Measurements from ENCODE around the gene RAB3GAP1.

The RAB3GAP1 gene

GRCh38 chr2:135124924-135125886, 73.1 kb downstream of the RAB3GAP1 start:
- no peak for DNase-seq (ENCODE audit: low read depth)
- TF ChIP-seq, protein P1, sequence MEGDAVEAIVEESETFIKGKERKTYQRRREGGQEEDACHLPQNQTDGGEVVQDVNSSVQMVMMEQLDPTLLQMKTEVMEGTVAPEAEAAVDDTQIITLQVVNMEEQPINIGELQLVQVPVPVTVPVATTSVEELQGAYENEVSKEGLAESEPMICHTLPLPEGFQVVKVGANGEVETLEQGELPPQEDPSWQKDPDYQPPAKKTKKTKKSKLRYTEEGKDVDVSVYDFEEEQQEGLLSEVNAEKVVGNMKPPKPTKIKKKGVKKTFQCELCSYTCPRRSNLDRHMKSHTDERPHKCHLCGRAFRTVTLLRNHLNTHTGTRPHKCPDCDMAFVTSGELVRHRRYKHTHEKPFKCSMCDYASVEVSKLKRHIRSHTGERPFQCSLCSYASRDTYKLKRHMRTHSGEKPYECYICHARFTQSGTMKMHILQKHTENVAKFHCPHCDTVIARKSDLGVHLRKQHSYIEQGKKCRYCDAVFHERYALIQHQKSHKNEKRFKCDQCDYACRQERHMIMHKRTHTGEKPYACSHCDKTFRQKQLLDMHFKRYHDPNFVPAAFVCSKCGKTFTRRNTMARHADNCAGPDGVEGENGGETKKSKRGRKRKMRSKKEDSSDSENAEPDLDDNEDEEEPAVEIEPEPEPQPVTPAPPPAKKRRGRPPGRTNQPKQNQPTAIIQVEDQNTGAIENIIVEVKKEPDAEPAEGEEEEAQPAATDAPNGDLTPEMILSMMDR (IDR thresholded peaks at IDR 0.05; ENCODE audit: low read depth, low read length, missing control alignments) = no peak
- H3K4me3 ChIP-seq (ENCODE audit: low read depth, low read length) = no peak overlapping the region

DNA sequence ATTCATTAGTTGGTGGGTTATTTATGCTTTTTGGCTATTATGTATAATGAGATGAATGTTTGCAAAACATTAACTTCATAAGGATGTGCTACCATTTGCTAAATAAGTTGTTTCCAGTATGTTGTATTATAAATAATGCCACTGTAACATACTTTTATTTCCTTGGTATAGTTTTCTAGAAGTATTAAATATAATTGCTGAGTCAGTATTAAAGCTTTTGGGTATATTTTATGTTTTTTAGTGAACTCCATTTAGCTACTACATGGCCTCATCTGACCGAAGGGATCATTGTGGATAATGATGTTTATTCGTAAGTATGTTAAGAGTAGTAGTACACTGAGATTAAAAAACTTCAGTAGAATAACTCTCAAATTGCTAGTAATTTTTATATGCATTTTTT, 73.8 kb downstream of the RAB3GAP1 start:
- no peak for DNase-seq (ENCODE audit: low read depth)
- TF ChIP-seq, protein P1 (IDR thresholded peaks at IDR 0.05; ENCODE audit: low read depth, low read length, missing control alignments) = no peak
- H3K4me3 ChIP-seq (ENCODE audit: low read depth, low read length) = no peak overlapping the region

GRCh38 chr2:135130751-135131150, 78.7 kb downstream of the RAB3GAP1 start:
- H3K4me3 ChIP-seq (ENCODE audit: low read depth, low read length) = no peak overlapping the region
- TF ChIP-seq, protein P1 (IDR thresholded peaks at IDR 0.05; ENCODE audit: low read depth, low read length, missing control alignments) = no peak
- no peak for DNase-seq (ENCODE audit: low read depth)

- TF ChIP-seq, protein P1 (IDR thresholded peaks at IDR 0.05; ENCODE audit: low read depth, low read length, missing control alignments) = no peak
- no peak overlapping the region for H3K4me3 ChIP-seq (ENCODE audit: low read depth, low read length)
- DNase-seq (ENCODE audit: low read depth) = no peak
These were observed 80.2 kb downstream of the RAB3GAP1 start for GRCh38 chr2:135132314-135132713.

DNA sequence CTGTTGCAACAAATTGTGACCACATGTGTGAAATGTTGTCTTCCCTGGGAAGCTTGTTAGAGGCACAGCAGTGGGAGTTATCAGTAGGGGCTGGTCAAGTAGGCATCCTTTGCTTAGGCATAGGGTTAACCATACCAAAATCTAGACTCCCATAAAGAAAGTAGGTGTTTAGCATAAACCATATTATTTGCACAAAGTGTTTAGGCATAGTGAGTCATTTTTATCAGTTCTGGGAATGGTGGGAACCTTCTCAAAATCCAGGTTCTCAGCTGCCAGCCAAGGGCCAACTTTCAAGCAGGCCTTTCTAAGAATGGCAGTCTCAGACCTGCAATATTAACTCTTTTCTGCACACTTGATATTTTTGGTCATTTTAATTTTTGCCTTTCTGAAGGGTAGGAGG, 88.5 kb downstream of the RAB3GAP1 start:
- TF ChIP-seq, protein P1 (IDR thresholded peaks at IDR 0.05; ENCODE audit: low read depth, low read length, missing control alignments) = no peak
- H3K4me3 ChIP-seq (ENCODE audit: low read depth, low read length) = no peak overlapping the region
- no peak for DNase-seq (ENCODE audit: low read depth)

- no peak overlapping the region for H3K4me3 ChIP-seq (ENCODE audit: low read depth, low read length)
- DNase-seq (ENCODE audit: low read depth) = no peak
- TF ChIP-seq, protein P1 (IDR thresholded peaks at IDR 0.05; ENCODE audit: low read depth, low read length, missing control alignments) = no peak
These were observed 90.2 kb downstream of the RAB3GAP1 start for GRCh38 chr2:135142323-135142722.
